Ectodermal cell (in vitro differentiated cells): ENCODE measurements around the gene HMG20A.

ENCODE experiments used
- H3K27ac ChIP-seq: 2 replicates; pipeline ENCODE4 v1.7.0; 2013; ENCODE audit warnings: mild to moderate bottlenecking, low read depth, low read length; ENCODE audit not compliant: insufficient read depth, poor library complexity, severe bottlenecking
- H3K27me3 ChIP-seq: 2 replicates; pipeline ENCODE4 v1.7.0; 2013; ENCODE audit warnings: mild to moderate bottlenecking, low read length; ENCODE audit not compliant: insufficient read depth, control insufficient read depth, poor library complexity, severe bottlenecking
- H3K36me3 ChIP-seq: one replicate; pipeline ENCODE4 v1.7.0; 2013; ENCODE audit warnings: low read length; ENCODE audit not compliant: control insufficient read depth, insufficient read depth
- H3K4me1 ChIP-seq: one replicate; pipeline ENCODE4 v1.7.0; 2013; ENCODE audit warnings: low read length; ENCODE audit not compliant: control insufficient read depth, insufficient read depth
- H3K4me3 ChIP-seq: 2 replicates; pipeline ENCODE4 v1.7.0; 2013; ENCODE audit warnings: low read depth, low read length, control low read depth; ENCODE audit not compliant: insufficient read depth
- H3K9me3 ChIP-seq: 2 replicates; pipeline ENCODE4 v1.7.0; 2013; ENCODE audit warnings: mild to moderate bottlenecking, low read length, moderate library complexity; ENCODE audit not compliant: control insufficient read depth
- WGBS, 2 experiments: methylation state at CpG; one replicate each; pipeline ENCODE4 v1.1.7; 2013; ENCODE audit warnings: missing lambda C conversion rate in 2 of 2; 5-methylcytosine and 5-hydroxymethylcytosine counted together

The HMG20A gene

GRCh38 chr15:77526595-77527163 is 106.0 kb downstream of the HMG20A start:
- Histone ChIP-seq H3K9me3 (no peaks in the 10 kb centered on the region), H3K27ac (no peak overlapping the region), H3K4me3 (no peak overlapping the region), H3K4me1 (peaks cover 18% of the 10 kb centered on the region), H3K36me3 (no peaks in the 10 kb centered on the region), H3K27me3 (peaks cover 19% of the 10 kb centered on the region)
- WGBS, 2 experiments = 84 to 85% methylated on average over 14 of the region's 14 CpGs

DNA sequence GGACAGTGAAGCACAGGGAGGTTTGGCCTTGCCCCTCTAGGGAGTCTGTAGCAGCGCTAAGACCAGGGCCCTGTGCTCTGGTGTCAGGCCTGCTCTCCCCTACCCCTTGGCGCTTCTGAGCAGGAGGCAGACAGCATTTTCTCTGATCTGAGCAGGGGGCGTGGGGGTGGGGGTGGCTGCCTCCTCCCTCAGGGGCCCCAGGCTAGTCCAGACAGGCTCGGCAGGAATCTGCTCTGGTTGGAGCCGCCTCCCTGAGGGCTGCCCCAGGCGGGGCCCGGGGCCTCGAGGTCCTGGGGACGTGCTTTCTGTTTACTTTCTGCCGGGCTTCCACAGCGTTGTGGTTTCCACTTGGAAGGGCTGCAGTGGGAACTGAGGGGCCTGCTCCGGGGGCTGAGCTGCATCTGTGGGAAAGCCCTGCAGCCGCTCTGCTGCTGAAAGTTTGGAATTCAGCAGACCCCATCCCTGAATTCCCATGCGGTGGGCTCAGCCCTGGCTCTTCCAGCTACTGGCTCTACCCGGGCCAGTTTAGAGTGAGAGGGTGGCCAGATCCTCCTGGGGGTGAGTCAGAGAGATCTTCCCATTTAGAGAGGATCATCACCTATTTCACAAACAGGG is 106.6 kb downstream of the HMG20A start:
- WGBS, 2 experiments = 44 to 48% methylated on average over 15 of the region's 15 CpGs
- H3K27ac ChIP-seq = no peak overlapping the region

DNA sequence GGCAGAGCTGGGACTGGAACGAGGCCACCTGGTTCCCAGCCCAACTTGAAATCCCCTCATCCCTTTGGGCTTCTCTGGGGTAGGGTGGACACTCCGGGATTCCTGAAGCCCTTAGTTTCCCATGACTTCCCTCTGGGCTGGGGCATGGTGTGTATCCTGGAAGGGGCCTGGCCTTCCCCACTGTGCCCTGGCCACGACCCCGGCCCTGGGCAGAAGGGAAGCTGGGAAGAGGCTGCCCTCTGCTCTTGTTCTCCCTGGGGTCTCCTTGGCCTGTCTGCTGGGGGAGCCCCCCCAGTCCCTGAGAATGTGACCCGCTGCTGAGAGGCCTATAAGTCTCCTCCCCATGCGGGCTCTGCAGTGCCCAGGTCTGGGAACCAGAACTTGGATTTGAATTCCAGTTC is 107.1 kb downstream of the HMG20A start:
- Histone ChIP-seq H3K36me3 (no peaks in the 10 kb centered on the region), H3K4me3 (no peak overlapping the region), H3K9me3 (no peaks in the 10 kb centered on the region), H3K27me3 (peaks cover 19% of the 10 kb centered on the region), H3K4me1 (peaks cover 18% of the 10 kb centered on the region), H3K27ac (no peak overlapping the region)
- WGBS, 2 experiments = 90 to 94% methylated on average over 6 of the region's 6 CpGs

More for the DNA sequence above, 106.6 kb downstream of the HMG20A start:
- Histone ChIP-seq H3K4me1 (peaks cover 18% of the 10 kb centered on the region), H3K9me3 (no peaks in the 10 kb centered on the region), H3K4me3 (no peak overlapping the region), H3K36me3 (no peaks in the 10 kb centered on the region), H3K27me3 (peaks cover 19% of the 10 kb centered on the region)

DNA sequence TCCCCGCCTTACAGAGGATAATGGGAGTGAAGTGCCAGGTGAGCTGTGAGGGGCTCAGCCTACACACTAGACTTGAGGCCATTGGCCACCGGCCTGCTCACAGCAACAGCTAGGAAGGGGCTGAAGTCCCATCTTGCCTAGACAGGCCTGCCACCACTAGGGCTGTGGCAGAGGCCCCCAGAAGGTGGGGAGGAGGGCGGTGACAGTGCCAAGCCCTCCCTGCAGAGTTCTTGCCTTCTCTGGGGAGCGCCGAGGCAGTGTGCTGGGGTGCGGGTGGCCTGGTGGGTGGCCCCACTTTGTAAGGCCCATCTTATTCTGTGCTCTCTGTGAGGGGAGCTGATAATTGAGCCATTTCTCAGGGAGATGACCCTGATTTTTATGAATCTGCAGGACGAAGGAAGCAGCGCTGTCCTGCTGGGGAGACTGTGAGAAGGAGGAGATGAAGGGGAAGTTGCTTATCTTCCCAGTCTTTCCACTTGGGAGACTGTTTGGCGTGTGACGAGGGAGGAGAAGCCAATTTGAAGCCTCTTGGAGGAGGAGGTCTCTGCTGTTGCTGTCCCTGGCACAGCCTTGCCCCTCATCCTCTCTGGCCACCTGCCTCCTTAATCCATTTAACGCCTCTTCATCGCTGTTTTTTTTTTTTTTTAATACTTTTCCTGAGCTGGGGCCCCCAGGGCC is 107.7 kb downstream of the HMG20A start:
- Histone ChIP-seq H3K36me3 (no peaks in the 10 kb centered on the region), H3K9me3 (no peaks in the 10 kb centered on the region), H3K4me3 (no peak overlapping the region), H3K4me1 (peaks cover 24% of the 10 kb centered on the region), H3K27me3 (peaks cover 19% of the 10 kb centered on the region), H3K27ac (no peak overlapping the region)
- WGBS, 2 experiments = 85 to 86% methylated on average over 12 of the region's 12 CpGs

DNA sequence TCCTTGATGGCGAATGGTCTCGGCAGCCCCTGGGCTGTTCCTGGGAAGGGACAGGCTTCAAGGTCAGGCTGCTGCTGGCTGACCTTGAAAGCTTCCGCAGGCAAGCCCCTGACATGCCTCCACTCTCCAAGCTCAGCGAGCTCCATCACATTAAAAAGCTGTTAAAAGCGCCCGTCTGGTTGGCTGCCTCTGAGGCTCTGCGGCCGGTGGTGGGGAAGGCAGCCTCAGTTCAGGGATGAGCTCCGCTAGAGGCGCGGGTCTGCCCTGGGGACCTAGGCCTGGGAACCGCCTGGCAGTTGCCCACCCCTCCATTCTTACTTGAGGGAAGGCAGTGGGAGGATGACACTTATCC is 108.3 kb downstream of the HMG20A start:
- no peaks in the 10 kb centered on the region for H3K36me3 ChIP-seq
- peaks cover 19% of the 10 kb centered on the region for H3K27me3 ChIP-seq
- WGBS, 2 experiments = 82% methylated on average over 12 of the region's 12 CpGs
- H3K27ac ChIP-seq = no peak overlapping the region
- peaks cover 29% of the 10 kb centered on the region for H3K4me1 ChIP-seq
- no peaks in the 10 kb centered on the region for H3K9me3 ChIP-seq
- H3K4me3 ChIP-seq = no peak overlapping the region

DNA sequence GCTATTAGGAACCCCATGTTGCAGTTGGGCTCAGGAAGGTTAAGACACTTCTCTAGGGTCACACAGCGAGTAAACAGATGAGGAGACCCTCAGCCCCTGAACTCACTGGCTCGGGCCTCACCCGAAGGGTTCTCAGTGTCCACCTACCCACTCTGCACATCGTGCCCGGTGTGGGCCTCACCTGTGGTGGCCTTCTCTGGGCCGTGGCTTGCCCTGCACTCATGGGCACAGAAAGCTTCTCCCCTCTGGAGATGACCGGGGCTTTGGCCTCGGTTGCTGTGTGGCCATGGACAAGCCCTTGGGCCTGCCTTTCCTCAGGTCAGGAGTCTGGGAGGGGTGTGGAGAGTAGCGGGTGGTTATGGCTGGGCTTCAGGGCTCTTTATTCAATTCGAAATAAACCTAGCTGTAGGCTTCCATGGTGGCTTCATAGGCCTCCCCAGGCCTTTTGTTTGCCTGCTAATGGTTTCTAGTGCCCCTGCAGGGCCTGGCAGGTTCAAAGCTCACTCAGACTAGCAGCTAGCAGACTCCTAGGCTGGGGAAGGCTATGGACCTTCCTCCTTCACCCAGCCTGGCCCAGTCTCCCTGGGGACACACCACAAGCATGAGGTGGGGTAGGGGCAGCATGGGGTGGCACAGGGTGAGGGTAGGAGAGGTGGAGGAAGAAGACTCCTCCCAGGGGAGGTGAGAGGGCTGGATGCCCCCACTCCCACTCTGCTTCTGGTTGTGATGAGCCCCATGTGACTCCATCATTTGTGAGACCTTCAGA is 108.9 kb downstream of the HMG20A start:
- 78% methylated on average over 10 of the region's 10 CpGs for WGBS, 2 experiments
- Histone ChIP-seq H3K27me3 (peaks cover 19% of the 10 kb centered on the region), H3K4me1 (peaks cover 34% of the 10 kb centered on the region), H3K4me3 (no peak overlapping the region), H3K9me3 (no peaks in the 10 kb centered on the region), H3K36me3 (no peaks in the 10 kb centered on the region), H3K27ac (no peak overlapping the region)

DNA sequence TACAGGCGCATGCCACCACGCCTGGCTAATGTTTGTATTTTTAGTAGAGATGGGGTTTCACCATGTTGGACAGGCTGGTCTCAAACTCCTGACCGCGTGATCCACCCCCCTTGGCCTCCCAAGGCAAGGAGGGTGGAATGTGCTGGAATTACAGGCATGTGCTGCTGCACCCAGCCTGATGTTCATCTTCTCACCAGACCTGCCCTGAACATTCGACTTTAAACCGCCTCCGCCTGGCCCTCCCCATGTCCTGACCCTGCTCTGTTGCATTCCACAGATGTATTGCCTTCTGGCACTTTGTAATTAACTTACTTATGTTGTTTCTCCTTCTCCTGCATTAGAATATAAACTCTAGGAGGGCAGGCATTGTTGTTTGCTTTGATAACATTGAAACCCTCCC is 109.9 kb downstream of the HMG20A start:
- WGBS, 2 experiments = 86 to 87% methylated on average over 7 of the region's 7 CpGs
- H3K27me3 ChIP-seq = peaks cover 19% of the 10 kb centered on the region

DNA sequence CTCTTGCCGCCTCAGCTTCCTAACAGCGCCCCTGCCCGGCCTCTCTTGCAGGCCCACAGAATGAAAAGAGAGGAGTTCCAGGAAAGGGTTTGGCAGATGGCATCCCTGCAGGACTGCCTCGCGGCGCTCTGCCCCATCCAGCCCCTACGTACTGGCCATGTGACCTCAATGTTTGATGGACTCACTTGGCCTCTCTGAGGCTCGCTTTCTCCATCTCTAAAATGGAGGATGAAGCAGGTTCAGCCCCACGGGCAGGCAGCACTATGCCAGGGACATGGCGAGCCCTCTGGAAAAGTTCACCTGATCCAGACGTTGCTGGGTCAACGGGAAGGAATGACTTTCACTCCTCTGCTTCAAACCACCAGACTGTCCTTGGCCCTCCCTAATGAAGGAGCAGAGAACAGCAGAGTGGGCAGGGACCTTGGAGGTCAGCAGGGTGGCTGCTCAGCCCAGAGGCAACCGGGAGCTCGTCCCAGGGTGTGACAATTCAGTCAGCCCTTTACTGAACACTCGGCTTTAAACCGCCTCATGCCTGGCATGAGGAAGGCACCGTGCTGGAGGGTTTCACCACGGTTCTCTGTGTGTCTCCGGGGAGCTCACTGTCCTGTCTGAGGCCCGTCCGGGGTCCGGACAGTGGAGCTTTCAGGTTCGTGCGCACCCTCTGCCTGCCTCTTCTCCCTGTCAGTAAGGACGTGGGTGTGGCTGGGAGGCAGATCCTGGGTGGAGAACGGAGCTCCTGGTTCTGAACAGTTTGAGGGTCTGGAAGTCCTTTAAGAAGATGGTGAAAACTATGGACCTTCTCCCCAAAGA is 110.7 kb downstream of the HMG20A start:
- Histone ChIP-seq H3K9me3 (no peaks in the 10 kb centered on the region), H3K36me3 (no peaks in the 10 kb centered on the region), H3K4me1 (peaks cover 34% of the 10 kb centered on the region), H3K4me3 (no peak overlapping the region), H3K27ac (no peak overlapping the region), H3K27me3 (peaks cover 16% of the 10 kb centered on the region)
- 94 to 95% methylated on average over 26 of the region's 26 CpGs for WGBS, 2 experiments

More for the DNA sequence above, 109.9 kb downstream of the HMG20A start:
- Histone ChIP-seq H3K27ac (no peak overlapping the region), H3K4me1 (peaks cover 34% of the 10 kb centered on the region), H3K4me3 (no peak overlapping the region), H3K9me3 (no peaks in the 10 kb centered on the region), H3K36me3 (no peaks in the 10 kb centered on the region)

DNA sequence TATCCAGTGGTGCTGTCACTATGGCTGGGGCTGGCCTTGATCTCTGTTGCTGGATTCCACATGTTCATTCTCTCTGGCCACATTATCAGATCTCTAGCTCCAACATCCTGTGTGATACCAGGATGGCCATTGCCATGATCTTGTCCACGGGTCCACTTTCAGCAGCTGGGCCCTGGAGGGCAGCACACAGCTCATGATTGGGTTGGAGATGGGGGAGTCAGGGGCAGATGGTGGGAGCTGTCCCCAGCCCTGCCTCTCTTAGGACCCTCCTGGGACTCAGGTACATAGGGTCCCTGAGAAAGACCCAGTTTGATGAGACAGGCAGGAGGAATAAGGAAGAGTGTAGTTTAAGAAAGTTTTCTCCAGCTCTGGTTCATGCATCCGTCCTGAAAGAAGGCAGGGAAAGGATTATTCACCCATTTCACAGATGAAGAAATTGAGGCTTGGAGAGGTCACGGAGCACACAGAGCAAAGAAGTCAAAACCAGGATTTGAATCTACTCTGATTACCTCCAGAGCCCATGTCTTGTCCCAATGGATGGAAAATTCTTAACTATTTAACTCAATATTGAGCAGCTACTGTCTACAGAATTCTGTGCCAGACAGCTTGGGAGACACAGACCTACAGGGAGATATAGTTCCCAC is 111.5 kb downstream of the HMG20A start:
- WGBS, 2 experiments = 95 to 100% methylated on average over 3 of the region's 3 CpGs
- no peak overlapping the region for H3K27ac ChIP-seq
- no peak overlapping the region for H3K4me3 ChIP-seq
- peaks cover 11% of the 10 kb centered on the region for H3K27me3 ChIP-seq
- no peaks in the 10 kb centered on the region for H3K9me3 ChIP-seq
- H3K36me3 ChIP-seq = no peaks in the 10 kb centered on the region
- peaks cover 31% of the 10 kb centered on the region for H3K4me1 ChIP-seq
